Measurements from ENCODE around the gene CRTAC1. TPM values are rescaled to one million over a fixed set of nuclear protein-coding genes. Genes with fewer than 3 reads are reported as not detected.

CRTAC1 gene
- total RNA-seq, 2 donors from 2014 or later, result not detected

DNA sequence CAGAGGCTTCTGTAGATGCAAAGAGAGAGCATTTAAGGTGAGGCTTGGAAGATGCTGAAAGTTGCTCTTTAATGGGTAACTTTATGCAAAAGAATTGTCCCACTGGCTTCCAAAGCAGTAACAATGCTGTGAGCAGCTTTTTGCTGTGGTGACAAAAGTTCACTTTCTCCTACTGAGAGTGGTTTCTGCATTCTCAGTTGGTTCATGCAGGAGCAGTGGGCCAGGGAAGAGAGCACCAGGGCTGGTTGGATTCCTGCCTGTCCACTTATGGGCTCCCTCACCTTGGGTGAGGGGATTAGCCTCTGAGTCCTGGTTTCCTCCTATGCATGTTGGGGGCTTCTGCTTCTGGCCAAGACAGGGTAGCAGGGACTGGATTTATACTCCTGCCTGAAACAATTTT is 211.8 kb downstream of the CRTAC1 start:
- Mint-ChIP-seq H3K27me3 (peaks cover 2% of the 10 kb centered on the region), H3K27ac (no peak overlapping the region), H3K4me1 (no peaks in the 10 kb centered on the region), H3K9me3 (no peaks in the 10 kb centered on the region), H3K4me3 (no peak overlapping the region), H3K36me3 (ENCODE audit: low read depth) (no peaks in the 10 kb centered on the region)
- no peak for ATAC-seq (replicated peaks)

DNA sequence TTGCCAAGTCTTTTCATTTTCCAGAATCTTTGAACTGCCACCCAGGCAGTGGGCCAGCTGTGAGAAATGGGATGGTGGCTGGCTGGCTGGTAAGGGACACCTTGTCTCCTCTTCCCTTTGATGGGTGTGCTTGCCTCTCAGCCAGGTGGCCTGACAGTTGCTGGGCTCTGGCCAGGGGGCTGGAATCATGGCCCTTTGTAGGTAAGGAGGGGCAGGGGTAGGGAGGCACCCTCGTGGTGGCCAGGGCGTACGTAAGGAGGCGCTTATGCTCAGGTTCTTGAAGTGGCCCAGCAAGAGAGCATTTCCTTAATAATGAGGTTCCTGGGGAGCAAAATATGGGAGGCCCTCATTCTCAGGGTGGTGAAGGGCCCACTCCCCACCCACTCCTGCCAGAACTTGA is 213.8 kb downstream of the CRTAC1 start:
- Mint-ChIP-seq H3K9me3 (no peaks in the 10 kb centered on the region), H3K27ac (no peak overlapping the region), H3K27me3 (peaks cover 2% of the 10 kb centered on the region), H3K36me3 (ENCODE audit: low read depth) (no peaks in the 10 kb centered on the region), H3K4me1 (no peaks in the 10 kb centered on the region), H3K4me3 (no peak overlapping the region)
- ATAC-seq (replicated peaks), result no peak

Other genes starting within 250 kb of the CRTAC1 start
- 1 to 10 TPM; 5.8 to 8.2 TPM for gene GOLGA7B, start 180.8 kb downstream of the CRTAC1 start, total RNA-seq
- gene R3HCC1L, start 104.0 kb upstream of the CRTAC1 start, total RNA-seq, result 10 to 100 TPM; 21.6 to 23.7 TPM
- not detected for gene LOXL4, start 237.6 kb upstream of the CRTAC1 start, total RNA-seq